ENCODE results near the gene ZBTB24.
A peak's percentile ranks its signal among the peaks of the same experiment; 100 is the strongest.
"Not testable (repeated sequence)": the region's sequence is repeated elsewhere in the genome, so short reads cannot be mapped to it uniquely, and the experiment has no call there.

ZBTB24 gene

DNA sequence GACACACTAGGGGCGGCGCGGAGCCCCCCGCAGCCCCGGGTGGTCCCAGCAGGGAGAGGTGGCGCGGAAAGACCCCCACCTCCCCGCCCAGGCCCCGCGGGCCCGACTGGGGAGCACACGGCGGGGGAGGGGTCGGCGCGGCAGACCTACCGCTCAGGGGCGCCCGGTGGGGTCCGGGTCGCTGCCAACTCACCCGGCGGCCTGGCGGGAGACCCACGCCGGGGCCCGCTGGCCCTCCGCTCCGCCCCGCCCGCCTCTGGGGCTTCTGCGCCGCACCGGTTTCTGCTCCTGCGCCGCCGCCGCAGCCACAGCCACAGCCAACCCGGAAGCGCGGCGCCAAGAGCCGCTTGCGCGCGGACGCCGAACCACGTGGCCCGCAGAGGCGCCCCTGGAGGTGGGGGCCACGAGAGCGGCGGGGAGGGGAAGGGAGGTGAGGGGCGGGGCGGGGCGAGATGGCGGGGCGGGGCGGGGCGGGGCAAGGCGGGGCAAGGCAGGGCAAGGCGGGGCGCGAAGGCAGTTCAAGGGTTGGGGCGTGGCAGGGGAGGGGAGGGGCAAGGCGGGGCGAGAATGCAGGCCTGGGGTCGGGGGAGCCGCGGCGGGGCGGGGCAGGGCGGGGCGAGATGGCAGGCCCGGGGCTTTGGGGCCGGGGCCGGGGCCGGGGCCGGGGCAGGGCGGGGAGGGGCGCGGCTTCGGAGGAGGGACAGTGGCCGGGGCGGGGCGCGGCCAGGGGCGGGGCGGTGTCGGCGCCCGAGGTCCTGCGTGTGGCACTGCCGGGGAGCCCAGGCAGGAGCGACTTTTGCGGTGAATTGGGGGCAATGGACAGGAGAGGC is at the start of gene ZBTB24:
ZBTB24 (minus strand) TSS at position 315 of the 830 bp plus-strand sequence. CDS start 1,193 bp downstream, outside the sequence.
- DNase-seq (ENCODE audit: low read depth in 2 of 2), result peak; percentile 67 to 77

GRCh38 chr6:109531446-109531845 is 48.4 kb upstream of the ZBTB24 start:
- no peak for DNase-seq (ENCODE audit: low read depth in 2 of 2)

- no peak for DNase-seq (ENCODE audit: low read depth in 2 of 2)
Observed at GRCh38 chr6:109527989-109528388, 45.0 kb upstream of the ZBTB24 start.

DNA sequence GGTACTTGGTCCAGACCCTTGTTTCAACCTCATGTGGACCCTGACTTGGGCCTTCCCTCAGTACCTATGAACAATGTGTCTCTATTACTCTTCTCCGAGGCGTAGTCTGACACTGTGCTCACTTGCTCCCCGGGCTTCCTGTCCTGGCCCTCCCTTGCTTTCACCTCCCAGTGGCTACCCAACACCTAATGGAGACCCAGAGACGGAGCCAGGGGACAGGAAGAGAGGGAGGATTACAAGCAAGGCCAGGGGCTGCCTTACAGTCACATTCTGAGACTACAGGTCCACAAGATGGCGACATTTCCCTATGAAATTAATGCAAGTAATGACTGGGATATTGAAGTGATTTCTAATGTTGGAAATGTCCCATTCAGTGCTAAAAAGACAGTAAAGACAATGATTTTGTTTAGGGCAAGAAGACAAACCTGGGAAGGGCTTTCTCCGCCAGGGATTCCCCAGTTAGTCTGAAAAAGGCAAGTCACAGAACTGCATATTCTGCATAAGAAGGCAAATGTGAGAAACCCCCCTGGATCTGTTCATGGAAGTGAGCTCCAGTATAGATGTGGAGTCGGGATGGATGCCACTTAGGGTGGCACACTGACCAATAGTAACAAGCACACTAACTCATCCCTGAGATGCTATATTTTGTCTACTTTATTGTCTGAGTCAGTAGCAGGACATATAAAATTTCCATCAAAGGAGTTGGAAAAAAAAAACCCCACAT is 44.0 kb upstream of the ZBTB24 start:
- peak; percentile 4 to 22 for DNase-seq (ENCODE audit: low read depth in 2 of 2)

GRCh38 chr6:109524129-109524528 is 41.1 kb upstream of the ZBTB24 start:
- no peak for DNase-seq (ENCODE audit: low read depth in 2 of 2)

DNA sequence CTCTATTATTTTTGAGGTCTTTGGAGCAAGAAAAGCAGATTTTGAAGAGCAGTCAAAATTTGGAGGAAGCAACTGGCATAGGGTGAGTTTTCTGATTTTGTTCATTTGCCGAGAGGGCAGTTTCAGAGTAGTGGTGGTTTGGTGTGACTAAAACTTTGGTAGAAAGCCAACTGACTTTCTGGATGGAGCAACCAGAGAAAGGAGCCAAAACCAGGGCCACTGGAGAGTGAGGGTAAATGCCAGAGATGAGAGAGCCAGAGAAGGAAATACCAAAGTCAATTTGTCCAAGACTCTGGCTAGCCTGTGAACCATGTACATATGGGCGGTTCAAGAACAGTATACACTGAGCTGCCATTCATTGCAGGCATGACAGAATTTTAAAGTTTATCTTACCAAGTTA is 40.5 kb upstream of the ZBTB24 start:
- no peak for DNase-seq (ENCODE audit: low read depth in 2 of 2)

GRCh38 chr6:109521080-109521479 is 38.1 kb upstream of the ZBTB24 start:
- no peak for DNase-seq (ENCODE audit: low read depth in 2 of 2)

DNA sequence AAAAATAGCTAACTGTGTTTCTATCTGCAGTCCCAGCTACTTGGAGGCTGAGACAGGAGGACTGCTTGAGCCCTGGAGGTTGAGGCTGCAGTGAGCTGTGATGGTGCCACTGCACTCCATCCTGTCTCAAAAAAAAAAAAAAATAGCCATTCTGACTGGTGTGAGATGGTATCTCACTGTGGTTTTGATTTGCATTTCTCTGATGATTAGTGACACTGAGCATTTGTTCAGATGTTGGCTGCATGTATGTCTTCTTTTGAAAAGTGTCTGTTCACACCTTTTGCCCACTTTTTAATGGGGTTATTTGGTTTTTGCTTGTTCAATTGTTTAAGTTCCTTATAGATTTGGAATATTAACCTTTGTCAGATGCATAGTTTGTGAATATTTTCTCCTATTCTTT is 36.6 kb upstream of the ZBTB24 start:
- not testable (repeated sequence) for DNase-seq (ENCODE audit: low read depth in 2 of 2)

GRCh38 chr6:109516929-109517328 is 33.9 kb upstream of the ZBTB24 start:
- DNase-seq (ENCODE audit: low read depth in 2 of 2), result no peak

- no peak for DNase-seq (ENCODE audit: low read depth in 2 of 2)
Observed at GRCh38 chr6:109515781-109516409, 32.9 kb upstream of the ZBTB24 start.

DNA sequence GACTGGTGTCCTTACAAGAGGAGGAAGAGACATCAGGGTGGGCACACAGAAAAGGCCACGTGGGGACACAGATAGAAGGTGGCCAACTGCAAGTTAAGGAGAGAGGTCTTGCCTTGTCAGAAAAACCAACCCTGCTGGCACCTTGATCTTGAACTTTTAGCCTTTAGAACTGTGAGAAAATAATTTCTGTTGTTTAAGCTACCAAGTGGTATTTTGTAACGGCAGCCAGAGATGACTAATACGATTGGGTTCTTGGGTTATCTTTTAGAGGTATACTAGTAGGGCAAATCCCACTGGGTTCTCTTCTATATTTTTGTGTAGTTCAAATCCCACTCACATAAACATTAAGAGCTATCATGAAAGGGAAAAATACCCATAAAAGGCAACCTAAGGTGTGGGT is 31.9 kb upstream of the ZBTB24 start:
- DNase-seq (ENCODE audit: low read depth in 2 of 2), result no peak

- no peak for DNase-seq (ENCODE audit: low read depth in 2 of 2)
Observed at GRCh38 chr6:109513571-109514071, 30.6 kb upstream of the ZBTB24 start.

DNA sequence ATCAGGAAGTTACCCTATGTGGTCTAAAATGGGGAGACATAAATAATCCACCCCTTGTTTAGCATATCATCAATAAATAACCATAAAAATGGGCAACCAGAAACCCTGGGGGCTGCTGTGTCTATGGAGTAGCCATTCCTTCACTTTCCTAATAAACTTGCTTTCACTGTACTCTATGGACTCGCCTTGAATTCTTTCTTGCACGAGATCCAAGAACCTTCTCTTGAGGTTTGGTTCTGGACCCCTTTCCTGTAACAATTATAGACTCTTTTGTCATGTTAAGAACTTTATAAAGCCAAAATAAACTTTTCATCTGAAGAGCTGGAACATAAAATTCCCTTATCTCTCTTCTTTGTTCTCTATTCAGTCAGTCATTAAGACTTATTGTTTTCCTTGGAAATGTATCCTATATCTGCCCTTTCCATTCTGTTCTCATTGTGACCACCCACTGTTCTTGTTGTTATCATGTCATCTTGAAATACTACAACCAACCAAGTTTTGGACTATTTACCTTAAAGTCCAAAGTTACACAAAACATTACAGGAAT is 29.3 kb upstream of the ZBTB24 start:
- DNase-seq (ENCODE audit: low read depth in 2 of 2), result no peak

GRCh38 chr6:109511832-109512231 is 28.8 kb upstream of the ZBTB24 start:
- no peak for DNase-seq (ENCODE audit: low read depth in 2 of 2)

DNA sequence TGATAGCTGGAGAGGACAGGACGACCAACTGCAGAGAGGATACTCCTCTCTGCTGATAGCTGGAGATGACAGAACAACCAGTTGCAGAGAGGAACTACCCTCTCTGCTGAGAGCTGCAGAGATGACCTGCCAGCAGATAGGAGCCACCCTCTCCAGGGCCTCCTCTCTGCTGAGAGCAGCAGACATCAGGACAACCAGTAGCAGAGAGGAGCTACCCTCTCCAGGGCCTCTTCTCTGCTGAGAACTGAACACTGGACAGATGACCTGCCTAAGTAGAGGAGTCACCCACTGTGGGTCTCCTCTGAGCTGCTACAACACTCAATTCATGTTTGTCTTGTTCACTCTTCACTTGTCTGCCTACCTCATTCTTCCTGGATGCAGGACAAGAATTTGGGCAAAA is 27.3 kb upstream of the ZBTB24 start:
- no peak for DNase-seq (ENCODE audit: low read depth in 2 of 2)

- no peak for DNase-seq (ENCODE audit: low read depth in 2 of 2)
Observed at GRCh38 chr6:109508166-109508860, 25.3 kb upstream of the ZBTB24 start.

DNA sequence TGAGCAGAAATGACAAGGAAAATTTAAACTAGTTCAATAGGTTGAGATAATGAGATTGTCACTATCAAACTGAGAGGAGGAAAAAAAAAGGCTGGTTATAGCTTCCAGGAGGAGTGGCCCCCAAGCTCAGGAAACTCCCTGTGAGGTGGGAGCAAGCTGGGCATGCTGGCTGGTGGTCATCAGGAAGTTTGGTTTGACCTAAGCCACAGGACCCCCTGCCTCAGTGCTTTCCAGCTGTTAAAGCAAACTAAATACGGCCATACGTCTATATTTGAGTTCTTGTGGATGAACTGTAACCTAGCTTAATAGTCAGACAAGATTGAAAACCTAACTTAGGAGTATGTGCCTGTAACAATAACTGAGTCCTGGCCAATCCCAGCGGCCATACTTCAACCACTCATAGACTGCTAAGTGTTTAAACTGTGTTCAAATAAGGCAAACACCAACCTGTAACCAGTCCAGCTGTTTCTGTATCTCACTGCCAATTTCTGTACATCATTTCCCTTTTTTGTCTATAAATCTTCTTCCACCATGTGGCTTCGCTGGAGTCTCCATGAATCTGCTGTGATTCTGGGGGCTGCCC is 24.6 kb upstream of the ZBTB24 start:
- no peak for DNase-seq (ENCODE audit: low read depth in 2 of 2)

DNA sequence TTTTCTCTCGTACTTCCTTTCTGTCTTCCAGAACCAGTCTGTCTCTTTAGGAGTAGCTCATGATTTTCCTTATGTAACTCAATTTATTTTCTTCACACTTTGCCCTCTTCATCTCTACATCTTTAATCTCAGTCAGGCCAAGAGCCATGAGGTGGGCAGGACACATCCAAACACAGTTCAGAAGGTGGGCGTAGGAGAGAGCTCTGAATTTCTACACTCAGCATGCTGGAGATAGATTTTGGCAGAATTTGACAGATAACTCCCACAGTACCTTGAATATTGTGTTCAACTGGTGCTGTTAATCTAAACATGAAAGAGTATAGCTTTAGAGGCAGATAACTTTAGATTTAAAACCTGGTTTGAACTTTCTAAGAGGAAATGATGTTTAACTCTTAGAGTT is 23.8 kb upstream of the ZBTB24 start:
- DNase-seq (ENCODE audit: low read depth in 2 of 2), result no peak

DNA sequence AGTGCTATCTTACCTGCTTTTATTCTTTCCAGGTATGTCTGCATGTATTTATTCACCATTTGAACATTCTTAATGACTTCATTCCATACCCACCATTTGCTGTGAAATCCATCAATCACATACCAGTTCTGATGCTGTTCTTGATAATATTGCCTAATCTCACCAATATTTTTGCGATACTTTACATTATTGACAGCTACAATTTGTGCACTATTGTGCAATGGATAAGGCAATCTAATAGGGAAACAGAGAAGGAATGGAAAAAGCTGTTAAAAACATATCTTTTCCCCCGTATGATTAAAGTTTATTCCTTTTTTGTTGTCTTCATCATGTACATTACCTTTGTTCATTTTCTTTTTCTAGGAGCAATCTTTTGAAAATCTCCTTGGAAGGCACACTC is 23.3 kb upstream of the ZBTB24 start:
- DNase-seq (ENCODE audit: low read depth in 2 of 2), result no peak

DNA sequence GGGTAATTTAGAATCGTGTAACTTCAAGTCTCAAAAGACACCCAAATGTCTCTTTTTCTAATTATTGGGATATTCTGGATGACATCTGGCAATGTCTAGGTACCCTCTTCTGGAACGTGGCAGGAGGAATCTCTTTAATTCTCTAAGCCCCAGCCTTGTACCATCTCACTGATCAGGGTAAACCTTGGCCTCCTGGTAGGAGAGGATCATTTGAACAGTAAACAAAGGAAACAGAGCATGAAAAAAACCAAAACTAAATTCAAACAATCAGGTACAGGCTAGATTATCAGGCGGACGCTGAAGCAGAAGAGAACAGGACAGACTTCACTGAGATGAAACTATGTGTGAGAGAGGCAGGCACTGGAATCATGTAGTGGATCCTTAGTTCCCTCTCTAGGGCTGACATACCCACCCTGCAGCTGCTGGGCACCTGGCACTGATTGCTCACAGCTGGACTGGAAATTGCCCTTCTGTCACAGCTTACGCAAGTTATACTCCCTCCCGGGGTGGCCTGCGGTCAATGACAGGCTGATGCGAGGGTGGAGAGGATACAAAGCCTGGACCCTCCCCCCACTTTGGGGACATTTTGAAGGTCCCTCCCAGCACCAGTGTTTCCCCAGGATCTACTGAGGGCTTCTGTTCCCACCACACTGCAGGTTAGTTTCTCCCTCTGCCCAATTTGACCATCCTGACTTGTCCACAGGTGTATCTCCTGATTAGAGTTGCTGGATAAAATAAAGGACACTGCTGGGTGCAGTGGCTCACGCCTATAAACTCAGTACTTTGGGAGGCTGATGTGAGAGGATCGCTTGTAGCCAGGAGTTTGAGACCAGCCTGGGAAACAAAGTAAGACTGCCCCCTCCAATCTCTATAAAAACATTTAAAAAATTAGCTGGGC is 20.6 kb upstream of the ZBTB24 start:
- DNase-seq (ENCODE audit: low read depth in 2 of 2), result no peak

Measured in activated CD8-positive, alpha-beta memory T cell treated with anti-CD3 and anti-CD28 coated beads for 4 hours (primary cell).